ENCODE measurements around the gene XRRA1. TPM values are rescaled to one million over a fixed set of nuclear protein-coding genes. Genes with fewer than 3 reads are reported as not detected.
A peak's percentile ranks its signal among the peaks of the same experiment; 100 is the strongest.
"Not testable (repeated sequence)": the region's sequence is repeated elsewhere in the genome, so short reads cannot be mapped to it uniquely, and the experiment has no call there.

XRRA1 gene
- total RNA-seq (ENCODE audit: low replicate concordance) = 3.9 and 9.7 TPM in 2 replicates

- Histone ChIP-seq H3K9me3 (ENCODE audit: low read depth) (no peaks in the 10 kb centered on the region), H3K79me2 (ENCODE audit: low read depth) (peaks cover 54% of the 10 kb centered on the region), H3K4me3 (peak within 1 kb of the TSS; percentile 96), H3K27ac (peak within 1 kb of the TSS; percentile 6), H3K4me1 (peaks cover 5% of the 10 kb centered on the region), H2AFZ (replicated peaks) (peak within 1 kb of the TSS; percentile 83), H4K20me1 (ENCODE audit: low read depth) (no peaks in the 10 kb centered on the region), H3K36me3 (no peaks in the 10 kb centered on the region), H3K9ac (peak within 1 kb of the TSS; percentile 91), H3K4me2 (peak within 1 kb of the TSS; percentile 98), H3F3A (ENCODE audit: low read depth) (no peaks in the 10 kb centered on the region), H3K27me3 (no peaks in the 10 kb centered on the region)
- peak within 1 kb of the TSS; percentile 98 for H3K4me3 Mint-ChIP-seq
- peaks cover 4% of the 10 kb centered on the region for H3K27me3 Mint-ChIP-seq (ENCODE audit: insufficient read depth, low read depth)
- peaks cover 12% of the 10 kb centered on the region for H3K36me3 Mint-ChIP-seq
- peak; percentile 98 for DNase-seq (ENCODE audit: low spot score)
- no peaks in the 10 kb centered on the region for H3K9me3 Mint-ChIP-seq
- TF ChIP-seq EZH2phosphoT487 (IDR thresholded peaks at IDR 0.05) (no peak), CTCF (IDR thresholded peaks at IDR 0.05) (no peak), EZH2 (IDR thresholded peaks at IDR 0.05) (no peak)
- peaks cover 19% of the 10 kb centered on the region for H3K4me1 Mint-ChIP-seq
- peak within 1 kb of the TSS; percentile 97 for H3K27ac Mint-ChIP-seq
Observed at GRCh38 chr11:74948898-74949752, at the start of gene XRRA1, which contains the start of gene SPCS2. XRRA1 (minus strand) TSS chr11:74949091; CDS start chr11:74940878, 8,213 bp downstream. SPCS2 (plus strand) TSS chr11:74949266; CDS start chr11:74949286, 20 bp downstream.

GRCh38 chr11:74992852-74993251 lies 44.0 kb upstream of the XRRA1 start:
- Mint-ChIP-seq H3K27ac (no peak overlapping the region), H3K9me3 (no peaks in the 10 kb centered on the region), H3K27me3 (ENCODE audit: insufficient read depth, low read depth) (peaks cover 2% of the 10 kb centered on the region), H3K4me3 (no peak overlapping the region), H3K4me1 (peaks cover 5% of the 10 kb centered on the region), H3K36me3 (peaks cover 3% of the 10 kb centered on the region)
- Histone ChIP-seq H3K4me3 (no peak overlapping the region), H3K9ac (no peak overlapping the region), H3F3A (ENCODE audit: low read depth) (peaks cover 16% of the 10 kb centered on the region), H2AFZ (replicated peaks) (no peak overlapping the region), H4K20me1 (ENCODE audit: low read depth) (no peaks in the 10 kb centered on the region), H3K27me3 (no peaks in the 10 kb centered on the region), H3K79me2 (ENCODE audit: low read depth) (peaks cover 16% of the 10 kb centered on the region), H3K9me3 (ENCODE audit: low read depth) (no peaks in the 10 kb centered on the region), H3K4me2 (no peak overlapping the region), H3K36me3 (no peaks in the 10 kb centered on the region), H3K4me1 (peaks cover 9% of the 10 kb centered on the region), H3K27ac (no peak overlapping the region)
- TF ChIP-seq EZH2phosphoT487 (IDR thresholded peaks at IDR 0.05) = no peak
- no peak for TF ChIP-seq EZH2 (IDR thresholded peaks at IDR 0.05)
- TF ChIP-seq CTCF (IDR thresholded peaks at IDR 0.05) = no peak
- no peak for DNase-seq (ENCODE audit: low spot score)

GRCh38 chr11:74990941-74991340 lies 42.0 kb upstream of the XRRA1 start:
- Histone ChIP-seq H3K4me1 (peaks cover 9% of the 10 kb centered on the region), H4K20me1 (ENCODE audit: low read depth) (no peaks in the 10 kb centered on the region), H3K27ac (no peak overlapping the region), H3K9ac (no peak overlapping the region), H3F3A (ENCODE audit: low read depth) (peaks cover 17% of the 10 kb centered on the region), H3K4me2 (no peak overlapping the region), H3K9me3 (ENCODE audit: low read depth) (no peaks in the 10 kb centered on the region), H3K27me3 (no peaks in the 10 kb centered on the region), H3K79me2 (ENCODE audit: low read depth) (peaks cover 16% of the 10 kb centered on the region), H3K4me3 (no peak overlapping the region), H3K36me3 (no peaks in the 10 kb centered on the region), H2AFZ (replicated peaks) (no peak overlapping the region)
- Mint-ChIP-seq H3K4me3 (no peak overlapping the region), H3K36me3 (no peaks in the 10 kb centered on the region), H3K9me3 (no peaks in the 10 kb centered on the region), H3K27ac (no peak overlapping the region), H3K4me1 (peaks cover 5% of the 10 kb centered on the region), H3K27me3 (ENCODE audit: insufficient read depth, low read depth) (peaks cover 2% of the 10 kb centered on the region)
- TF ChIP-seq EZH2 (IDR thresholded peaks at IDR 0.05) (no peak), EZH2phosphoT487 (IDR thresholded peaks at IDR 0.05) (no peak), CTCF (IDR thresholded peaks at IDR 0.05) (no peak)
- DNase-seq (ENCODE audit: low spot score) = no peak

- H3K4me1 Mint-ChIP-seq; H3K27ac Mint-ChIP-seq; H3K36me3 ChIP-seq; H3K4me1 ChIP-seq; H3K27ac ChIP-seq; DNase-seq (ENCODE audit: low spot score); H3K9me3 Mint-ChIP-seq; H4K20me1 ChIP-seq (ENCODE audit: low read depth); H2AFZ ChIP-seq (replicated peaks); H3K27me3 Mint-ChIP-seq (ENCODE audit: insufficient read depth, low read depth); H3K9me3 ChIP-seq (ENCODE audit: low read depth); H3K4me3 ChIP-seq; H3K4me3 Mint-ChIP-seq; H3K36me3 Mint-ChIP-seq; H3K9ac ChIP-seq; H3K27me3 ChIP-seq: not testable (repeated sequence)
- Histone ChIP-seq H3K4me2 (peak overlapping the region; percentile 82), H3K79me2 (ENCODE audit: low read depth) (peaks cover 16% of the 10 kb centered on the region), H3F3A (ENCODE audit: low read depth) (peaks cover 17% of the 10 kb centered on the region)
Observed at GRCh38 chr11:74990150-74990549, 41.3 kb upstream of the XRRA1 start.

All from neural progenitor cell (in vitro differentiated cells).